Measurements from ENCODE around the gene MAP3K13.

- no peak for TF ChIP-seq CTCF (IDR thresholded peaks at IDR 0.05 in 2 of 3, conservative IDR thresholded peaks at IDR 0.05 in 1 of 3; ENCODE audit: borderline replicate concordance in 1 of 3, insufficient read depth in 1 of 3, low read depth in 2 of 3, low read length in 2 of 3)
- no peak for TF ChIP-seq SRF (IDR thresholded peaks at IDR 0.05; ENCODE audit: low read depth)
- TF ChIP-seq EZH2 (IDR thresholded peaks at IDR 0.05): no peak
- TF ChIP-seq POLR2AphosphoS5 (IDR thresholded peaks at IDR 0.05; ENCODE audit: low read depth, low read length): no peak
- TF ChIP-seq YY1 (IDR thresholded peaks at IDR 0.05; ENCODE audit: extremely low read depth, insufficient replicate concordance, low read depth, low read length): no peak
- TF ChIP-seq POLR2A (IDR thresholded peaks at IDR 0.05; ENCODE audit: borderline replicate concordance, extremely low read depth, insufficient read depth, insufficient read length): no peak
- TF ChIP-seq EZH2phosphoT487 (IDR thresholded peaks at IDR 0.05; ENCODE audit: borderline replicate concordance): no peak
- no peak for TF ChIP-seq ZNF274 (IDR thresholded peaks at IDR 0.05; ENCODE audit: low read depth, low read length)
- TF ChIP-seq, protein P1, sequence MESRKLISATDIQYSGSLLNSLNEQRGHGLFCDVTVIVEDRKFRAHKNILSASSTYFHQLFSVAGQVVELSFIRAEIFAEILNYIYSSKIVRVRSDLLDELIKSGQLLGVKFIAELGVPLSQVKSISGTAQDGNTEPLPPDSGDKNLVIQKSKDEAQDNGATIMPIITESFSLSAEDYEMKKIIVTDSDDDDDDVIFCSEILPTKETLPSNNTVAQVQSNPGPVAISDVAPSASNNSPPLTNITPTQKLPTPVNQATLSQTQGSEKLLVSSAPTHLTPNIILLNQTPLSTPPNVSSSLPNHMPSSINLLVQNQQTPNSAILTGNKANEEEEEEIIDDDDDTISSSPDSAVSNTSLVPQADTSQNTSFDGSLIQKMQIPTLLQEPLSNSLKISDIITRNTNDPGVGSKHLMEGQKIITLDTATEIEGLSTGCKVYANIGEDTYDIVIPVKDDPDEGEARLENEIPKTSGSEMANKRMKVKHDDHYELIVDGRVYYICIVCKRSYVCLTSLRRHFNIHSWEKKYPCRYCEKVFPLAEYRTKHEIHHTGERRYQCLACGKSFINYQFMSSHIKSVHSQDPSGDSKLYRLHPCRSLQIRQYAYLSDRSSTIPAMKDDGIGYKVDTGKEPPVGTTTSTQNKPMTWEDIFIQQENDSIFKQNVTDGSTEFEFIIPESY (IDR thresholded peaks at IDR 0.05; ENCODE audit: extremely low read depth, insufficient replicate concordance, low read length): no peak
- TF ChIP-seq ELF1 (IDR thresholded peaks at IDR 0.05; ENCODE audit: borderline replicate concordance, low read depth): no peak
- TF ChIP-seq CEBPB (IDR thresholded peaks at IDR 0.05; ENCODE audit: low read depth): no peak
- TF ChIP-seq REST (IDR thresholded peaks at IDR 0.05; ENCODE audit: low read depth): no peak
- no peak for TF ChIP-seq SIN3A (IDR thresholded peaks at IDR 0.05; ENCODE audit: low read depth)
These were observed 2.5 kb downstream of the MAP3K13 start for GRCh38 chr3:185365291-185366073.

Measured in HCT116 (cell line).